ENCODE measurements around the gene MARCHF6.
"Not testable (repeated sequence)": the region's sequence is repeated elsewhere in the genome, so short reads cannot be mapped to it uniquely, and the experiment has no call there.

MARCHF6 gene, protein sequence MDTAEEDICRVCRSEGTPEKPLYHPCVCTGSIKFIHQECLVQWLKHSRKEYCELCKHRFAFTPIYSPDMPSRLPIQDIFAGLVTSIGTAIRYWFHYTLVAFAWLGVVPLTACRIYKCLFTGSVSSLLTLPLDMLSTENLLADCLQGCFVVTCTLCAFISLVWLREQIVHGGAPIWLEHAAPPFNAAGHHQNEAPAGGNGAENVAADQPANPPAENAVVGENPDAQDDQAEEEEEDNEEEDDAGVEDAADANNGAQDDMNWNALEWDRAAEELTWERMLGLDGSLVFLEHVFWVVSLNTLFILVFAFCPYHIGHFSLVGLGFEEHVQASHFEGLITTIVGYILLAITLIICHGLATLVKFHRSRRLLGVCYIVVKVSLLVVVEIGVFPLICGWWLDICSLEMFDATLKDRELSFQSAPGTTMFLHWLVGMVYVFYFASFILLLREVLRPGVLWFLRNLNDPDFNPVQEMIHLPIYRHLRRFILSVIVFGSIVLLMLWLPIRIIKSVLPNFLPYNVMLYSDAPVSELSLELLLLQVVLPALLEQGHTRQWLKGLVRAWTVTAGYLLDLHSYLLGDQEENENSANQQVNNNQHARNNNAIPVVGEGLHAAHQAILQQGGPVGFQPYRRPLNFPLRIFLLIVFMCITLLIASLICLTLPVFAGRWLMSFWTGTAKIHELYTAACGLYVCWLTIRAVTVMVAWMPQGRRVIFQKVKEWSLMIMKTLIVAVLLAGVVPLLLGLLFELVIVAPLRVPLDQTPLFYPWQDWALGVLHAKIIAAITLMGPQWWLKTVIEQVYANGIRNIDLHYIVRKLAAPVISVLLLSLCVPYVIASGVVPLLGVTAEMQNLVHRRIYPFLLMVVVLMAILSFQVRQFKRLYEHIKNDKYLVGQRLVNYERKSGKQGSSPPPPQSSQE

DNA sequence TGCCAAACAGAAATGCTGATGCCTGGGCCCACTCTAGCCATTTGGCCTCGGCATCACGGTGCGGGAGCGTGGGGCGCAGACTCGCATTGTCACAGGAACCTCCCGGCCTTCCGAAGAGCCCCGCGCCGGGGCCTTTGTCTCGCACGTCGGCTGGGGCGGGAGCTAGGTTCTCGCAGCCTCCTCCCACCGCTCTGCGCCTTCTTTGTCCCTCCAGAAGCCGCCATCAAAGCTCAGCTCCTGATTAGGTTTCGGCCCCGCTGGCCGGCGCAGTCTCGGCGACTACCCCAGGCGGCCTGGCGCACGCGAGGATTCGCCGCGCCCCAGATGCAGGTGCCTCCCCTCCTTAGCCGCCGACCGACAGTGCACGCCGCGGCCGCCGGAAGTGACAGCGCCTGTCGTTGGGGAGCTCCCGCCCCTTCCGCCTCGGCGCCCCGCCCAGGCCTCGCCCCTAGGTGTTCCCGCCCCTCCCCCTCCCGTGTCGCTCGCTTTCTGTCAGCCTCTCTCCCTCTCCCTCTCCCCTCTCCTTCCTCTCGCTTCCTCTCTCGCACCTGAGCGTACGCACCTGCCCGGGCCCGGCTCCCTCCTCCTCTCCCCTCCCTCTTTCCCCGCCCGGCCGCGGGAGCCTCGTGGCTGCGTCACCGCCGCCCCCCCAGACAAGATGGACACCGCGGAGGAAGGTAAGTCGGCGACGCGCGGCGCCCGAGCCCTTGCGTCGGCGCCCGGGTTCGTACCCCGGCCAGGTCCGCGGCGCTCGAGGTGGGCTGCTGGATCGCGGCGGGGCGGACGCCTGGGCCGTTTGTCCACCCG, at the start of gene MARCHF6:
MARCHF6 (plus strand) TSS at position 455 of the 807 bp plus-strand sequence; CDS start at position 659, 204 bp downstream.
- DNase-seq: peak; percentile 94 to 95

DNA sequence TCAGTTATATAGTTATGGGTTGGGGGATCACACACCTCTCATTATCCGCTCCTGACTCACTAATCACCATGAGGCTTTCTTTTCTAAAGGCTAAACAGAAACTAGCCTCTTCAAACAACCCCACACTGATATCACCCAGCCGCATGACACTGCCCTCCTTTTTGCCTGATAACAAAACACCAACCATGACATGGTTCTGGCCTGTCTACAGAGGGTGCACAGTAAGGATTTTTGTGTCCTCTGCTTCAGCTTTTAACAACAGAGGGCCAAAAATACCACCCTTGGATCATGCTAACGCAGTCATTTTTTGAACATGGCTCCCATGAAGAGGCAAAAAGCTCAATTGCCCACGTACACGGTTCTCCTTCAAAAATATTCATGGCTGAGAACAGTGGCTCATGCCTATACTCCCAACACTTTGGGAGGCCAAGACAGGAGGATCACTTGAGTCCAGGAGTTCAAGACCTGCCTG, 49.8 kb upstream of the MARCHF6 start:
- no peak for DNase-seq

DNA sequence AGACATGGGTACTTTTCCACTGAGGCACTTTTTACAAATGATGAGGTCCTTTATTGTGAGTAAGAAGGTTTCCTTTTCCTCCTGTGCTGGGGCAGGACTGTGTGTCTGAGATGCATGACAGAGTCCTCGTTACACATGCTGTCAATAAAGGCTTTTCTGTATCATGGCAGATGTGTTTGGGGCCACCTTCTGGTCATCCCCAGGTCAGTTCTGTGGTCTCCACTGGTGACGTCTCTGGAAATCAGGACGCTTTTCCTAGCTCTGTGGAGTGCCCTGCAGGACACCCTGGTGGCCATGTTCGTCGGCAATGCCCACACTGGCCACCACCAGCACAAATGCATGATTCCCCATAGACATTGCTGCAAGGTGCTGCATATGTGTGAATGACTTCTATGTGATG, 48.6 kb upstream of the MARCHF6 start:
- no peak for DNase-seq

DNA sequence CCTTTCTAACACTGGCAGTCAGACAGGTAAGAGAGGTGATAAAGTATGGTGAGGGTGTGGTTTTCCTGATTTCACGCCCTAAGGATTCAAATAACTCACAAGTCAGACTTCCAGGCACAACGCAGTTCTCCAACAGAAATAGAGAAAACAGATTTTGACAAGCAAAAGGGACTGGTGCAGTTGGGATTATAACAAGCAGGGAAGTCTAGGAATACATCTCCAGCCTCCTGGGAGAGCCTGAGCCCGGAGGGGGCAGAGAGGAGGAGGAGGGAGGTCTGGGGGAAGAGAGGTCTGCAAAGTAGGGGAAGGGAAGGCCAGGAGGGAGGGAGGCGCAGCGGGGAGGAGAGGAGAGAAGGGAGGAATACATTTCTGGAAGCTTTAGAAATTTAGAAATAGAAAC, 47.4 kb upstream of the MARCHF6 start:
- no peak for DNase-seq

DNA sequence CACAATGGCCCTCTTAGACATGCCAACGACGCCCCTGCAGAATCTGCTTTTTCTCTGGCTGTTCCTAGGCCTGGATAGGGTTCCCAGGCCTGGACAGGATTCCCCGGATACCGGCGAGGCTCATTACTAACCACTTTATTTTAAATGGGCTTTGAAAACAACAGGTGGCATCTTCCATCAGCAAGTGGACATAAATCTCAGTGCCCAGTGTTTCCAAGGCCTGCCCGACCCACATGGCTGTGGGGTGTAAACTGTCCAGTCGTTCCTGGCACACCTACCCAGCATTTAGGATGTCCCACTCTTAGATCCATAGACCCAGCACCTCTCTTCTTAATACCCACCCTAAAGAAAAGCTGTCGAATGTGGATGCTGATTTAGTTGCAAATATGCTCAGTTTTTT, 46.7 kb upstream of the MARCHF6 start:
- no peak for DNase-seq

DNA sequence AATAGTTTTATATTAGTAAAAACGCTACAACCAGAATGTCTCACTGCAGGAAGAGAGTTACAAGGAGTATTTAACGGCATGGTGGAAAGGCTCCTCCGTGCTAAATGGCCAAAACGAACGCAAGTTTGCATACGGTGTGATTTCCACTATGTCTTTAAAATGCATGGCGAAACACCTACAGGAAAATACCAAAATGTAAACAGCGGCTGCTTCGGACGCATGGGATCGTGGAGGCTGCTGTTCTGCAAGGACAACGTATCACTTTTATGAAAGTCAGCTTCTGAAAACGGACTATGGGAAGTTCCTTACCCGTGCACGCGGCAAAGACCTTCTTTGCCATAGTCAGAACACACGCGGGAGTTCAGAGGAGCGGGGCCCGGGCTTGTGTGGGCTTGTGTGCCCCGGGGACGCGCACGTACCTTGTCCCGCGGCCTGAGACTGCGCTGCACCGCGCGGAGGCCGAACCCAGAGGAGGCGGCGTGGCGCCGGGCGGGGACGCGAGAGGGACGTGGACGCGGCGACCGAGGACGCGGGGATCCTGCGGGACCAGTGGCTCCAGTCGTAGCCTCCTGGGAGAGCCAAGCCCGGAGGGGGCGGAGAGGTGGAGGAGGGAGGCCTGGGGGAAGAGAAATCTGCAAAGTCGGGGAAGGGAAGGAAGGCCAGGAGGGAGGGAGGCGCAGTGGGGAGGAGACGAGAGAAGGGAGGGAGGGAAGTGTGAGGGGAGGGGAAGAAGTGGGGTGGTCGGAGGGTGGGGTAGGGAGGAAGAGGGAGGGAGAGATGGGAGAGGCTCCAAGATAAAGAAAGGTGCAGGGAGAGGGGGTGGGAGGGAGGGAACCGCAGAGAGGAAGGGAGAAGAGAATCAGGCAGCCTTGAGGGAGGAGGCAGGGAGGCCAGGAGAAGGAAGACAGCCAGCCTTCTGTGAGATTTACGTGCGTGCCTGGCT, 46.0 kb upstream of the MARCHF6 start, which contains the start of gene CMBL:
CMBL (minus strand) TSS at position 697 of the 943 bp plus-strand sequence. CDS start 17,140 bp downstream, outside the sequence.
- DNase-seq: no peak

DNA sequence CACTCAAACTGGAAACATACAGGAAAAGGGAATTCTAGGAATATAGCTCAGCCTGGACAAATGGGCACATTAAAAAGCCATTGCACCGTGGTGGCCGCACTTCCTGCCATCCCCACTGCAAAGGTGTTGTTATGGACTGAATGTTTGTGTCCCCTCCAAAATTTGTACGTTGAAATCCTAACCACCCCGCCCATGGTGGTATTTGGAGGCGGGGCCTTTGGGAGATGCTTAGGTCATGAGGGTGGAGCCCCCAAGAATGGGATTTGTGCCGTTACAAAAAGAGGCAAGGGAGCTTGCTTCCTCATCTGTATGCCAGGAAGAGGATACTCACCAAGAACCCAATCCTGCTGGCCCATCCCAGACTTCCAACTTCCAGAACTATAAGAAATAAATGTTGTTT, 44.7 kb upstream of the MARCHF6 start:
- DNase-seq: no peak

DNA sequence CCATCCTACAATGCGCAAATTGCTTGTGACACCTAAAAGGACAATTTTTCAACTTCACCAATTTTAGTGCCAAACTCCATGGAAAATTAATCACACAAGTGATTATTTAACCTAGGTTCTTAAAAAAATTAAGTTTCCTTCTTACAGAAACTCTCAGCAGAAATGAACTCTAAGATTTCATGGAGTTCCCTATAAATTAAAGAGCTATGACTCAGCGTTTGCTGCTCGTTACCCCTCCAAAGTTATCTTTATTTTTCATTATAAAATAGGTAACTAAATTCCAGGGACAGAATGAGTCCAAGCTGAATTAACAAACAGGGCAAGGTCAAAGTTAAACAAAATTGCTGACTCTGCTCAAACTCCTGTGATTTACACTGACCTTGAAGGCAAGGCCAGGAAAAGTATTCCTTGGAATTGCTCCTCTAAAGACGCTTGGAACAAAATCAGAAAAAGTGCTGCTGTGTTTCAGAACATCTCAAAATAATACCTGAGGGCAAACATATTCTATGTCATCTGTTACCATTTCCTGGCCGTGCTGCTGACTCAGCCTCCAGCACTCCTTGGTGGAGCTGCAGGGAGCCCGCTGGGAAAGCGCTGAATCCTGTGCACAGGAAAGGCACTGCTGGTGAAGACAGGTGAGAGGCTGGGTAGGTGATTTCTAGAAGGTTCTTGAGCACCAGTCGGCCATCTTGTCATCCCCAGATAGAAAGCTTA, 43.3 kb upstream of the MARCHF6 start:
- no peak for DNase-seq

DNA sequence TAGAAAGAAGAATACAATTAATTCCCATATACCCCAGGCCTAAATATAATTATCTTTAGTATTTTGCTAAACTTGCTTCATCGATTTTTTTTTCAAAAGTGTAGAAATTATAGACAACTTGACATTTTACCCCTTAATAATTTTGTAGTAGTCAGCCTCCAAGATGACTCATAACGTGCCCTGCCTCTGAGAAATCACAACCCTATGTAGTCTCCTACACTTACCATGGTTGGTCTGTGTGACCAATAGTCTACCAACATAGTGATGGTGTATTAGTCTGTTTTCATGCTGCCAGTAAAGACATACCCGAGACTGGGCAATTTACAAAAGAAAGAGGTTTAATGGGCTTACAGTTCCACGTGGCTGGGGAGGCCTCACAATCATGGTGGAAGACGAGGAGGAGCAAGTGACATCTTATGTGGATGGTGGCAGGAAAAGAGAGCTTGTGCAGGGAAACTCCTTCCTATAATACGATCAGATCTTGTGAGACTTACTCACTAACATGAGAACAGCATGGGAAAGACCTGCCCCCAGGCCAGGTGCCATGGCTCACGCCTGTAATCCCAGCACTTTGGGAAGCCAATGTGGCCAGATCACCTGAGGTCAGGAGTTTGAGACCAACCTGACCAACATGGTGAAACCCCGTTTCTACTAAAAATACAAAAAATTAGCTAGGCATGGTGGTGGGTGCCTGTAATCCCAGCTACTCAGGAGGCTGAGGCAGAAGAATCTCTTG, 42.5 kb upstream of the MARCHF6 start:
- DNase-seq: not testable (repeated sequence)

DNA sequence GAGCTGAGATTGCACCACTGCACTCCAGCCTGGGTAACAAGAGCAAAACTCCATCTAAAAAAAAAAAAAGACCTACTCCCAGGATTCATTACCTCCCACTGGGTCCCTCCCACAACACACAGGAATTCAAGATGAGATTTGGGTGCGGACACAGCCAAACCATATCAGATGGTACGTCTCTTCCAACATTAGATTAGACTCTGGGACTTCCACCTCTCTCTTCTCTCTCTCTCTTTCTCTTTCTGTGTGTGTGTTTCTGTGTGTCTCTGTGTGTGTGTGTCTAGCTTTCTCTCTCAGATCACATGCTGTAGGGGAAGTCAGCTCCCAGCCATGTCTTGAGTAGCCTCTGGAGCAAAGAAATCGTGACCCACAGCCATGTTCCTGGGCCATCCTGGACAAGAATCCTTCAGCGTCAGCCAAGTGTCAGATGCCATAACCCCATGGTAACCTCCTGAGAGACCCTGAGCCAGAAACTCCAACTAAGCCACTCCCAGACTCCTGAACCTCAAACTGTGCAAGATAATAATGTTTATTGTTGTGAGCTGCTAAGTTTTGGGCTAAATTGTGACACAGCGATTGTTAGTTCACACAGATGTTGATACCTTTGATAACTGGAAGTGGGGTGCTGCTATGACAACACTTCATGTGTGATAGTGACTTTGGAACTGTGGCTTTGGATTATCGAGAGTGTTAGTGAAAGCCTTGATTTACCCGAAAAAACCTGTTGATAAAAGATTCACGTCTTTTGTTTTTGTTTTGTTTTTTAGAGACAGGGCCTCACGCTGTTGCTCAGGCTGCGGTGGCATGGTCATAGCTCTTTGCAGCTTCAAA, 41.7 kb upstream of the MARCHF6 start:
- DNase-seq: no peak

DNA sequence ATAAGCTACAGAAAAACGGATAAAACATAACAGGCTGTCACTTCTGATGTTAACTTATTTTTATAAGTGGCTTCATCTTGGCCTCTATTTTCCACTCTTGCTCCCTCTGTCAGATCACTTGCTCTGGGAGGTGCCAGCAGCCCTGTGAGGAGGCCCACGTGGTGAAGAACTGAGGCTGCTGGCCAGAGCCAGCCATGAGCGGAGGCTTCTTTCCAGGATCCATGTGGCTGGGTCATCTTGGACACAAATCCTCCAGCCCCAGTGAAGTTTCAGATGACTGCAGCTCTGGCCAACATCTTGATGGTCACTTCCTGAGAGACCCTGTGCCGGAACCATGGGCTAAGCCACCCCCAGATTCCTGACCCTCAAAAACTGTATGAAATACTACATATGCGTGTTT, 38.3 kb upstream of the MARCHF6 start:
- no peak for DNase-seq

DNA sequence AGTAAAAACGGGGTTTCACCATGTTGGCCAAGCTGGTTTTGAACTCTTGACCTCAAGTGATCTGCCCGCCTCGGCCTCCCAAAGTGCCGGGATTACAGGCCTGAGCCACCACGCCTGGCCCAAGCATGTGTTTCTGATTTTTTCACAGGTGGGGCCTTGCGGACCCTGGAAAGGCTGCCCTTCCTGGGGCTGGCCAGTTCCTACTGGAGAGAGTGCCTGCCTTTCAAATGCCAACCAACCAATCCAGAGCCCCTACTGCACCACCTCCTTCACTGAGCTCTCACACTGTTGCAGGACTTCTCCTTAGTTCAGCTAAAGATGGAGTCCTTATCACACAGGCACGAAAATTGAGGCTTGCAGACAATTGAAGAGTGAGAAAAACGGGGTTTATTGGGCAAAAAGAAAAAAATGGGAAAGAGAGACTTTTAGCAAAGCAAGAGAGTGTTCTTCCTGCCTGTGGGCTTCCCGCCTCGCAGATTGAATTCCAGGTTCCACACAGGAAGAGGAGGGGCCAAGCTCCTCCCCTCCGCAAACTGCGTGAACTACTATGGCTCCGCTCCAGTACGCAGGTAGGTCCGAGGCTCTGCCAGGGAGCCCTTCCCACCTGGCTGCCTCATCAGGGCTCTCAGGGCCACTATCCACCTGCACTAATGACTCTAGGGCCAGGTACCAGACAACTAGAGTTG, 37.5 kb upstream of the MARCHF6 start:
- DNase-seq: no peak

DNA sequence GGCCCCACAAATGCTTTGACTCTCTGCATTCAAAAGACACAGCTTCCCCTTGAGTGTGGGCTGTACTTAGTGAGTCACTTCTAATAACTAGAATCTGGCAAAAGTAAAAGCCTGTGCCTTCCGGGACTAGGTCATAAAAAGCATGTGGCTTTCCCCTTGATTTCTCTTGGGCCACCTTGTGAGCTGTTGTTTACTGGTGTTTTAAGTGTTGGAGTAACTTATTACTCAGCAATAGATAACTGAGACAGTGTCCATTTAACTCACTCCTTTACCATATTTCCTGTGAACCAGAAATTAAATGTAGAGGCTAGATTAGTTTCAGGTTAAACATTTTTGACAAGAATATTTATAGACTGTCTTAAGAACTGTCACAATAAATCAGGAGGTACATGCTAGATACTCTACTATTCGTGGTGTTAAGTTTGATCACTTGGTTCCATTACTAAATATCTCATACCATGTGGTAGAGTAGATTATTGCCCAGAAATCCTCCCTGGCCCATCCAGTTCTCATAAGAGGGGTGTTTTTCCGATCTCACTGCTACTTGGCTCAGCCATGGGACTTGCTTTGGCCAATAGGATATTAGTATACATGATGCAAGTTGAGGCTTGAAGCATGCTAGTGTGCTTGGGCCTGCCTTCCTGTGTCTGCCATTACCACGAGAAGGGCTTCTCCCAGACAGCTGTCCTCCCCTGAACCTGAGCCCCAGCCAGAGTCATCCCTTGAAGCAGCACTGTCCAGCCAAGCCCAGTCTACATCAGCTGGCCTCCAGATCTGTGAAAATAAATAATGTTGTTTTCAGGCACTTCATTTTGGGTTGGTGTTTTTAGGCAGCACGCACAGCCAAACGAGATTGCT, 35.4 kb upstream of the MARCHF6 start:
- no peak for DNase-seq

DNA sequence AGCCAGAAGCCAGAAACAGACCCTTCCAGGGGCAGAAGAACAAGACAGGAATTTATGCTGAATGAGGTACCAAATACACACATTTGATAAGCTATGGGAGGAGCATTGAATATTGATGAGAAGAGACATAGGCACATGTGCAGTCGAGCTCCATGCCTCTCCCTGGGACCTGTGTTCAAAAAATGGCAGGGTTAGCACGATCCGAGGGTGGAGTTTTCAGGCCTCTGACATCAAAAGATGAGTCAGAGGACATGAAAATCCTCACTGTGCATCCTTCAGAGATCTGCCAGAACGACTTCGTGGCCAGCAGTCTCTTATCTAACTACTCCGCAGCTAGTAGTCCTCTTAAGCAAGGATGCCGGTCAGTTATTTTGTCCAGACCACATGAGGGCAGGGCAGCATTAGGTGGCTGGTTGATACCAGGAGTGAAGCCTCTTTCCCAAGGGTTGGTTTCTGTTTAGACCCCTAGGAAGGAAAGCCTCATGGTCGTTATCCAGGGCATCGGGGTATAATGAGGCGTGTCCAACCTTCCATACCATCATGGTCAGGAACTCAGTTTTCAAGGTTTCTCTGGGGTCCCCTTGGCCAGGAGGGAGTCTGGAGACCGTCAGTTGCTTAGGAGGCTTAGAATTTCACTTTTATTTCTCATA, 34.2 kb upstream of the MARCHF6 start:
- no peak for DNase-seq

DNA sequence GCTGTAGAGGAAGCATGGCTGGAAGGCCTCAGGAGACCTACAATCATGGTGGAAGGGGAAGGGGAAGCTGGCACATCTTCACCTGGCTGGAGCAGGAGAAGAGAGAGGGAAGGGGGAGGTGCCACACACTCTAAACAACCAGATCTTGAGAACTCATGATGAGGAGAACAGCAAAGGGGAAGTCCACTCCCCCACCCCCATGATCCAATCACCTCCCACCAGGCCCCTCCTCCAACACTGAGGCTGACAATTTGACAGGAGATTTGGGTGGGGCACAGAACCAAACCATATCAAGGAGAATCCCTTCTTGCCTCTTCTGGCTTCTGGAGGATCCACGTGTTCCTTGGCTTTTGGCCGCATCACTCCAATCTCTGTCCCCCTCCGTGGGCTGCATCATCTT, 32.7 kb upstream of the MARCHF6 start:
- no peak for DNase-seq

DNA sequence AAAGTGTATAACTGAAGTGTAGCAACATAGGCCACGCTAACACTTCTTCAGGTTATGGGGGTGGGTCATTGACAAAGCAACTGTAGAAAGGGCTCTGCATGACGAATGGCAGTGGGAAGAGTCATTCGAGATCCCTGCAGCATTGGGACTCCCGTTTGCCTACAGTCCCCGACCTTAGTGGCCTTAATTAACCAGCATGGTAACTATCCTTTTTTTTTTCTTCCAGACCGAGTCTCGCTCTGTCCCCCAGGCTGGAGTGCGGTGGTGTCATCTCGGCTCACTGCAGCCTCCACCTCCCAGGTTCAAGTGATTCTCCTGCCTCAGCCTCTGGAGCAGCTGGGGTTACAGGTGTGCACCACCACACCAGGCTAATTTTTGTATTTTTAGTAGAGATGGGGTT, 31.6 kb upstream of the MARCHF6 start:
- DNase-seq: no peak
